CD4-positive, alpha-beta T cell treated with Interleukin-10 for 1 hour (primary cell): ENCODE data around the gene MRPS2.
"Not testable (repeated sequence)": the region's sequence is repeated elsewhere in the genome, so short reads cannot be mapped to it uniquely, and the experiment has no call there.

Source experiments
- DNase-seq: peaks from one replicate; pipeline ENCODE4 v3.0.0-alpha.2; 2020

The MRPS2 gene

GRCh38 chr9:135501261-135502167 lies 1.0 kb downstream of the MRPS2 start:
- DNase-seq = peak; percentile 34

GRCh38 chr9:135502168-135502872 lies 1.8 kb downstream of the MRPS2 start:
- no peak for DNase-seq

- no peak for DNase-seq
Observed at GRCh38 chr9:135502873-135503321, 2.4 kb downstream of the MRPS2 start.

GRCh38 chr9:135503371-135504261 lies 3.1 kb downstream of the MRPS2 start:
- no peak for DNase-seq

GRCh38 chr9:135504262-135505243 lies 4.1 kb downstream of the MRPS2 start:
- DNase-seq = peak; percentile 56

- no peak for DNase-seq
Observed at GRCh38 chr9:135505406-135506187, 5.1 kb downstream of the MRPS2 start.

GRCh38 chr9:135506327-135507103 lies 6.0 kb downstream of the MRPS2 start:
- DNase-seq = no peak

GRCh38 chr9:135507104-135508035 lies 6.9 kb downstream of the MRPS2 start:
- no peak for DNase-seq

- no peak for DNase-seq
Observed at GRCh38 chr9:135508211-135508820, 7.8 kb downstream of the MRPS2 start.

GRCh38 chr9:135509458-135509857 lies 9.0 kb downstream of the MRPS2 start:
- DNase-seq = no peak

GRCh38 chr9:135512241-135512603 lies 11.7 kb downstream of the MRPS2 start:
- DNase-seq = no peak

GRCh38 chr9:135512904-135513303 lies 12.4 kb downstream of the MRPS2 start:
- DNase-seq = no peak

- no peak for DNase-seq
Observed at GRCh38 chr9:135513351-135513846, 12.9 kb downstream of the MRPS2 start.

GRCh38 chr9:135513906-135514305 lies 13.4 kb downstream of the MRPS2 start:
- not testable (repeated sequence) for DNase-seq

GRCh38 chr9:135514342-135515082 lies 14.0 kb downstream of the MRPS2 start:
- no peak for DNase-seq

- DNase-seq = no peak
Observed at GRCh38 chr9:135515083-135515951, 14.8 kb downstream of the MRPS2 start.
